Stomach smooth muscle (tissue), 2 donors: Measurements from ENCODE around the gene MRPS9.

Experiments
- H3K27ac ChIP-seq: one replicate; pipeline ENCODE4 v1.7.0; 2013; ENCODE audit warnings: mild to moderate bottlenecking, low read length, inconsistent platforms
- H3K27me3 ChIP-seq, 2 donors: one replicate each; pipeline ENCODE4 v1.7.0; 2013; ENCODE audit warnings: low read length in 2 of 2; ENCODE audit not compliant: insufficient read depth in 2 of 2, control insufficient read depth in 1 of 2
- H3K36me3 ChIP-seq, 2 donors: one replicate each; pipeline ENCODE4 v1.7.0; 2013; ENCODE audit warnings: low read length in 2 of 2; ENCODE audit not compliant: control insufficient read depth in 2 of 2, insufficient read depth in 2 of 2
- H3K4me1 ChIP-seq: one replicate; pipeline ENCODE4 v1.7.0; 2013; ENCODE audit warnings: low read length; ENCODE audit not compliant: control insufficient read depth, insufficient read depth
- H3K4me3 ChIP-seq, 2 donors: one replicate each; pipeline ENCODE4 v1.7.0; 2013; ENCODE audit warnings: low read length in 2 of 2
- H3K9ac ChIP-seq, 2 donors: one replicate each; pipeline ENCODE4 v1.7.0; 2013; ENCODE audit warnings: low read length in 2 of 2, mild to moderate bottlenecking in 1 of 2
- H3K9me3 ChIP-seq, 2 donors: one replicate each; pipeline ENCODE4 v1.7.0; 2013; ENCODE audit warnings: low read length in 2 of 2; ENCODE audit not compliant: control insufficient read depth in 2 of 2
- donor health status: healthy.
- donor health status: Pancreatic carcinoma.

MRPS9 gene

GRCh38 chr2:105102963-105103421 is 65.1 kb downstream of the MRPS9 start:
- Histone ChIP-seq H3K27ac (no peak overlapping the region), H3K9me3 (no peaks in the 10 kb centered on the region), H3K27me3 (no peaks in the 10 kb centered on the region), H3K4me3 (no peak overlapping the region), H3K36me3 (peaks cover 10 to 12% of the 10 kb centered on the region in 2 donors), H3K9ac (no peak overlapping the region), H3K4me1 (no peaks in the 10 kb centered on the region)

GRCh38 chr2:105103481-105103880 is 65.6 kb downstream of the MRPS9 start:
- H3K27ac ChIP-seq: no peak overlapping the region
- peaks cover 9 to 10% of the 10 kb centered on the region in 2 donors for H3K36me3 ChIP-seq
- no peaks in the 10 kb centered on the region for H3K9me3 ChIP-seq
- H3K9ac ChIP-seq: no peak overlapping the region
- no peak overlapping the region for H3K4me3 ChIP-seq
- H3K4me1 ChIP-seq: no peaks in the 10 kb centered on the region
- H3K27me3 ChIP-seq: no peaks in the 10 kb centered on the region

- H3K4me3 ChIP-seq: no peak overlapping the region
- no peak overlapping the region for H3K27ac ChIP-seq
- H3K4me1 ChIP-seq: no peaks in the 10 kb centered on the region
- no peak overlapping the region for H3K9ac ChIP-seq
- no peaks in the 10 kb centered on the region for H3K27me3 ChIP-seq
- H3K36me3 ChIP-seq: peaks cover 9 to 10% of the 10 kb centered on the region in 2 donors
- no peaks in the 10 kb centered on the region for H3K9me3 ChIP-seq
Measured at GRCh38 chr2:105104208-105104731, 66.4 kb downstream of the MRPS9 start.

- no peaks in the 10 kb centered on the region for H3K36me3 ChIP-seq
- no peaks in the 10 kb centered on the region for H3K9me3 ChIP-seq
- no peak overlapping the region for H3K4me3 ChIP-seq
- H3K9ac ChIP-seq: no peak overlapping the region
- no peaks in the 10 kb centered on the region for H3K4me1 ChIP-seq
- no peak overlapping the region for H3K27ac ChIP-seq
- no peaks in the 10 kb centered on the region for H3K27me3 ChIP-seq
Measured at GRCh38 chr2:105110295-105110829, 72.5 kb downstream of the MRPS9 start.

GRCh38 chr2:105111365-105112150 is 73.7 kb downstream of the MRPS9 start:
- Histone ChIP-seq H3K4me3 (no peak overlapping the region), H3K9ac (no peak overlapping the region), H3K36me3 (no peaks in the 10 kb centered on the region), H3K27me3 (no peaks in the 10 kb centered on the region), H3K4me1 (no peaks in the 10 kb centered on the region), H3K27ac (no peak overlapping the region), H3K9me3 (no peaks in the 10 kb centered on the region)

GRCh38 chr2:105112345-105112744 is 74.5 kb downstream of the MRPS9 start:
- no peaks in the 10 kb centered on the region for H3K36me3 ChIP-seq
- no peaks in the 10 kb centered on the region for H3K9me3 ChIP-seq
- H3K27ac ChIP-seq: no peak overlapping the region
- no peaks in the 10 kb centered on the region for H3K27me3 ChIP-seq
- no peak overlapping the region for H3K9ac ChIP-seq
- H3K4me3 ChIP-seq: no peak overlapping the region
- H3K4me1 ChIP-seq: no peaks in the 10 kb centered on the region

- H3K4me3 ChIP-seq: no peak overlapping the region
- no peak overlapping the region for H3K9ac ChIP-seq
- H3K9me3 ChIP-seq: no peaks in the 10 kb centered on the region
- H3K27me3 ChIP-seq: no peaks in the 10 kb centered on the region
- no peak overlapping the region for H3K27ac ChIP-seq
- no peaks in the 10 kb centered on the region for H3K4me1 ChIP-seq
- H3K36me3 ChIP-seq: no peaks in the 10 kb centered on the region
Measured at GRCh38 chr2:105113616-105114291, 75.9 kb downstream of the MRPS9 start.

GRCh38 chr2:105114551-105114950 is 76.7 kb downstream of the MRPS9 start:
- Histone ChIP-seq H3K9ac (no peak overlapping the region), H3K4me3 (no peak overlapping the region), H3K27me3 (no peaks in the 10 kb centered on the region), H3K4me1 (no peaks in the 10 kb centered on the region), H3K27ac (no peak overlapping the region), H3K36me3 (no peaks in the 10 kb centered on the region), H3K9me3 (no peaks in the 10 kb centered on the region)

GRCh38 chr2:105116348-105116747 is 78.5 kb downstream of the MRPS9 start:
- H3K27ac ChIP-seq: no peak overlapping the region

GRCh38 chr2:105117565-105117964 is 79.7 kb downstream of the MRPS9 start:
- Histone ChIP-seq H3K27me3 (no peaks in the 10 kb centered on the region), H3K9ac (no peak overlapping the region), H3K4me1 (no peaks in the 10 kb centered on the region), H3K4me3 (no peak overlapping the region), H3K36me3 (no peaks in the 10 kb centered on the region), H3K9me3 (no peaks in the 10 kb centered on the region), H3K27ac (no peak overlapping the region)

More at GRCh38 chr2:105116348-105116747, 78.5 kb downstream of the MRPS9 start:
- Histone ChIP-seq H3K4me1 (no peaks in the 10 kb centered on the region), H3K4me3 (no peak overlapping the region), H3K36me3 (no peaks in the 10 kb centered on the region), H3K27me3 (no peaks in the 10 kb centered on the region), H3K9ac (no peak overlapping the region), H3K9me3 (no peaks in the 10 kb centered on the region)
